ENCODE measurements around the gene RUNDC1. TPM values are rescaled to one million over a fixed set of nuclear protein-coding genes. Genes with fewer than 3 reads are reported as not detected.

The RUNDC1 gene
- 7.3 and 13.3 TPM in 2 replicates for total RNA-seq

GRCh38 chr17:42980274-42980765, at the start of gene RUNDC1:
Gene RUNDC1, plus strand, starts transcription at chr17:42980565. Its CDS starts 12 bp downstream, at chr17:42980577.

GRCh38 chr17:42964161-42964932, 16.0 kb upstream of the RUNDC1 start, which contains the start of gene AARSD1:
Gene AARSD1, minus strand, starts transcription at chr17:42964454. Its CDS starts 14 bp downstream, at chr17:42964440.

GRCh38 chr17:42979511-42980273, 673 bp upstream of the RUNDC1 start, which contains the start of gene PTGES3L:
Gene PTGES3L, minus strand, starts transcription at chr17:42980080. Its CDS starts 27 bp downstream, at chr17:42980053.

GRCh38 chr17:42997984-42998938, 17.9 kb downstream of the RUNDC1 start, which contains the start of gene RPL27:
Gene RPL27, plus strand, starts transcription at chr17:42998419. Its CDS starts 332 bp downstream, at chr17:42998751.

DNA sequence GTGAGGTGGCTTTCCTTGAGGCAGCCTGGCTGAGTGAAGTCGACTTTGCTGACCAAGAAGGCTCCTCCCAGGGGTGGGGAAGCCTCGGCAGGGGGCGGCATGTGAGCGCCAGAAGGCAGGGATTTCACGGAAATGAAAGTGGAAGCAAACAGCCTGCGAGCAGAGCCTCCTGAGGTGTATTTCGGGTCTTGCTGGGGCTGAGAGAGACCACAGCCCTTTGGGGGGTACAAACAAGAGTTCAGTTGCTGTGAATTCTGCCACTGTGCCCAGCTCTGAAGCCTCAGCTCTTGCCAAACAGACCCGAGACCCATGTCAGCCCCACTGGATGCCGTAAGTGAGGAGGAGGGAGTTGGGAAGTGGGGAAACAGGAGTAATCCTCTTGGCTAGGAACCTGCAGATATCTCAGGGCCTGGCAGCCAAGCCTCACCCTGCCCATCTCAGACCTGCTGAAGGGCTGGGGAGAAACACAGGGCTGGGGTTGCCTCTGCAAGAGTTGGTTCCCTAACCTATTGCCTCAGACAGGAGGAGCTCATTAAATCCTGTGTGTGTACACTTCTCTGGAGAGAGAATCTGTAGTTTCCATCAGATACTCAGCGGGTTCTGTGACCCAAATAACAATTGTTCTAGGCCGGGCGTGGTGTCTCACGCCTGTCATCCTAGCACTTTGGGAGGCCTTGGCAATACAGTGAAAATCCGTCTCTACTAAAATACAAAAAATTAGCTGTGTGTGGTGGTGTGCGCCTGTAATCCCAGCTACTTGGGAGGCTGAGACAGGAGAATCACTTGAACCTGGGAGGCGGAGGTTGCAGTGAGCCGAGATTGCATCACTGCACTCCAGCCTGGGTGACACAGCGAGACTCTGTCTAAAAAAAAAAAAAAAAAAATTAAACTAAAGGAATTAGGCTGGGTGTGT, 26.5 kb downstream of the RUNDC1 start, which contains the start of gene IFI35:
Gene IFI35, plus strand, starts transcription at position 146 of the 913 bp plus-strand sequence. Its CDS starts 164 bp downstream, at position 310.

GRCh38 chr17:43021741-43022512, 41.6 kb downstream of the RUNDC1 start, which contains the start of gene VAT1:
Gene VAT1, minus strand, starts transcription at chr17:43022385. Its CDS starts 63 bp downstream, at chr17:43022322.

GRCh38 chr17:43024407-43025289, 44.3 kb downstream of the RUNDC1 start, which contains the start of gene RND2:
Gene RND2, plus strand, starts transcription at chr17:43025231. Its CDS starts 117 bp downstream, at chr17:43025348.

Other genes starting within 250 kb of the RUNDC1 start
- 9.6 and 18.8 TPM in 2 replicates for gene EZH1, start 235.5 kb upstream of the RUNDC1 start, total RNA-seq
- gene RAMP2, start 219.3 kb upstream of the RUNDC1 start, total RNA-seq = 4.4 and 30.8 TPM in 2 replicates
- 35.5 and 41.0 TPM in 2 replicates for gene VPS25, start 207.1 kb upstream of the RUNDC1 start, total RNA-seq
- 1.3 and 13.0 TPM in 2 replicates for gene WNK4, start 200.0 kb upstream of the RUNDC1 start, total RNA-seq
- gene COA3, start 181.9 kb upstream of the RUNDC1 start, total RNA-seq = 55.1 and 59.4 TPM in 2 replicates
- not detected in 2 replicates for gene CNTD1, start 181.7 kb upstream of the RUNDC1 start, total RNA-seq
- 116 and 169 TPM in 2 replicates for gene BECN1, start 156.3 kb upstream of the RUNDC1 start, total RNA-seq
- gene PSME3, start 147.2 kb upstream of the RUNDC1 start, total RNA-seq = 55.7 and 87.4 TPM in 2 replicates
- 0.49 and 0.69 TPM in 2 replicates for gene AOC2, start 136.0 kb upstream of the RUNDC1 start, total RNA-seq
- gene AOC3, start 129.4 kb upstream of the RUNDC1 start, total RNA-seq = 0.31 and 0.32 TPM in 2 replicates
- gene G6PC1, start 79.8 kb upstream of the RUNDC1 start, total RNA-seq = not detected in 2 replicates
- 14.4 and 18.0 TPM in 2 replicates for gene AARSD1, start 16.1 kb upstream of the RUNDC1 start, total RNA-seq
- 0.06 and 0.16 TPM in 2 replicates for gene PTGES3L, start 485 bp upstream of the RUNDC1 start, total RNA-seq
- gene RPL27, start 17.9 kb downstream of the RUNDC1 start, total RNA-seq = 736 and 777 TPM in 2 replicates
- gene IFI35, start 26.2 kb downstream of the RUNDC1 start, total RNA-seq = 10.4 and 21.9 TPM in 2 replicates
- gene VAT1, start 41.8 kb downstream of the RUNDC1 start, total RNA-seq = 230 and 259 TPM in 2 replicates
- gene RND2, start 44.7 kb downstream of the RUNDC1 start, total RNA-seq = 0.16 and 0.19 TPM in 2 replicates
- 16.8 and 25.1 TPM in 2 replicates for gene BRCA1, start 144.8 kb downstream of the RUNDC1 start, total RNA-seq
- 70.4 and 94.5 TPM in 2 replicates for gene NBR1, start 190.6 kb downstream of the RUNDC1 start, total RNA-seq
- gene TMEM106A, start 231.3 kb downstream of the RUNDC1 start, total RNA-seq = 0.81 and 4.0 TPM in 2 replicates
- gene CCDC200, start 248.1 kb downstream of the RUNDC1 start, total RNA-seq = not detected in 2 replicates

Measured in bladder microvascular endothelial cell (primary cell).